Measurements from ENCODE around the gene NPAT.

DNA sequence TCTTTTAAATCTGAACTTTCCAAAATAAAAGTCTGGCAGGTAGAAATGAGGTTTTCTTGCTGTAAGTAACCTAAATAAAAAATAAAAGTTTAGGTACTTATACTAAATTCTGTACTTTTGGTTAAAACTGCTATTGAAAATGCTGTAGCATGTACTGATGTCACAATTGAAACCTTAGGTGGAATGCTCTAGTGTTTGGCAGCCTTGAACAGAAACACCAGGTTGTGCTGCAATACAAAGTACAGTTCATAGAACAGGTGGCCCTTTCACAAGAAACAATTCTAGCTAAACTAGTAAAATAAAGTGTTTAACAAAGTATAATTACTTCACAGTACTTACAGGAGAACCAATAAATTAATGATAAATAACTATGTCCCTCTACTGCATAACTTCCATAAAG is 25.1 kb downstream of the NPAT start:
- TF ChIP-seq POLR2A (conservative IDR thresholded peaks at IDR 0.05) (no peak), HNRNPLL (IDR thresholded peaks at IDR 0.05; ENCODE audit: low read depth, low read length, poor library complexity, severe bottlenecking) (no peak), HDGF (IDR thresholded peaks at IDR 0.05) (no peak), CTCF (IDR thresholded peaks at IDR 0.05 in 2 of 3, conservative IDR thresholded peaks at IDR 0.05 in 1 of 3; ENCODE audit: insufficient read depth in 2 of 3, low read depth in 1 of 3, low read length in 3 of 3) (no peak), NFE2 (IDR thresholded peaks at IDR 0.05; ENCODE audit: low read depth) (no peak), EZH2 (IDR thresholded peaks at IDR 0.05; ENCODE audit: borderline replicate concordance, low read depth, low read length) (no peak), CHD4 (IDR thresholded peaks at IDR 0.05; ENCODE audit: insufficient read depth, insufficient replicate concordance, low read depth, low read length, poor library complexity, severe bottlenecking) (no peak), EP300 (IDR thresholded peaks at IDR 0.05; ENCODE audit: low read length) (no peak)
- TF ChIP-seq, protein P1, sequence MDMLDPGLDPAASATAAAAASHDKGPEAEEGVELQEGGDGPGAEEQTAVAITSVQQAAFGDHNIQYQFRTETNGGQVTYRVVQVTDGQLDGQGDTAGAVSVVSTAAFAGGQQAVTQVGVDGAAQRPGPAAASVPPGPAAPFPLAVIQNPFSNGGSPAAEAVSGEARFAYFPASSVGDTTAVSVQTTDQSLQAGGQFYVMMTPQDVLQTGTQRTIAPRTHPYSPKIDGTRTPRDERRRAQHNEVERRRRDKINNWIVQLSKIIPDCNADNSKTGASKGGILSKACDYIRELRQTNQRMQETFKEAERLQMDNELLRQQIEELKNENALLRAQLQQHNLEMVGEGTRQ (CRISPR knock-in tag; IDR thresholded peaks at IDR 0.05): no peak
- TF ChIP-seq, protein P2, sequence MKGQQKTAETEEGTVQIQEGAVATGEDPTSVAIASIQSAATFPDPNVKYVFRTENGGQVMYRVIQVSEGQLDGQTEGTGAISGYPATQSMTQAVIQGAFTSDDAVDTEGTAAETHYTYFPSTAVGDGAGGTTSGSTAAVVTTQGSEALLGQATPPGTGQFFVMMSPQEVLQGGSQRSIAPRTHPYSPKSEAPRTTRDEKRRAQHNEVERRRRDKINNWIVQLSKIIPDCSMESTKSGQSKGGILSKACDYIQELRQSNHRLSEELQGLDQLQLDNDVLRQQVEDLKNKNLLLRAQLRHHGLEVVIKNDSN (CRISPR knock-in tag; IDR thresholded peaks at IDR 0.05): no peak

Measured in K562 (cell line).